Fibroblast of lung (primary cell): ENCODE data around the gene PLB1. TPM values are rescaled to one million over a fixed set of nuclear protein-coding genes. Genes with fewer than 3 reads are reported as not detected.

Source experiments
- DNase-seq, 2 donors: peaks; one replicate each; pipeline versions ENCODE4 v3.0.0 to v3.0.0-alpha.2; 2010; ENCODE audit warnings: low read depth in 2 of 2
- H2AFZ ChIP-seq: 2 replicates; pipeline ENCODE4 v1.5.1; 2012; ENCODE audit warnings: low read length, control low read depth, inconsistent platforms
- H3K27ac ChIP-seq: 2 replicates; pipeline ENCODE4 v1.5.1; 2011; ENCODE audit warnings: low read length, control low read depth; ENCODE audit not compliant: insufficient read depth
- H3K27me3 ChIP-seq: 2 replicates; pipeline ENCODE4 v1.5.1; 2011; ENCODE audit warnings: mild to moderate bottlenecking, low read length; ENCODE audit not compliant: control insufficient read depth, insufficient read depth
- H3K36me3 ChIP-seq: 2 replicates; pipeline ENCODE4 v1.5.1; 2011; ENCODE audit warnings: low read length; ENCODE audit not compliant: control insufficient read depth, insufficient read depth
- H3K4me1 ChIP-seq: 2 replicates; pipeline ENCODE4 v1.5.1; 2011; ENCODE audit warnings: low read length; ENCODE audit not compliant: control insufficient read depth, insufficient read depth; ENCODE audit errors: extremely low read depth
- H3K4me2 ChIP-seq: 2 replicates; pipeline ENCODE4 v1.5.1; 2011; ENCODE audit warnings: low read length, control low read depth; ENCODE audit not compliant: insufficient read depth; ENCODE audit errors: extremely low read depth
- H3K4me3 ChIP-seq, 4 experiments: fragments of 200-600 bp in 1 of 4; sonication (generic) in 1 of 4; replicated peaks in 1 of 4; 2 replicates each; pipeline ENCODE4 v1.5.1; 2011 to 2016; ENCODE audit warnings: low read length in 4 of 4, low read depth in 3 of 4, mild to moderate bottlenecking in 3 of 4, control low read depth in 2 of 4, inconsistent platforms in 1 of 4, mixed read lengths in 1 of 4; ENCODE audit not compliant: insufficient read depth in 1 of 4; ENCODE audit errors: control extremely low read depth in 1 of 4
- H3K79me2 ChIP-seq: 2 replicates; pipeline ENCODE4 v1.5.1; 2012; ENCODE audit warnings: mild to moderate bottlenecking, low read length, inconsistent platforms; ENCODE audit not compliant: control insufficient read depth, insufficient read depth
- H3K9ac ChIP-seq: 2 replicates; pipeline ENCODE4 v1.5.1; 2011; ENCODE audit warnings: mild to moderate bottlenecking, low read length, control low read depth; ENCODE audit not compliant: insufficient read depth
- H3K9me3 ChIP-seq: 2 replicates; pipeline ENCODE4 v1.5.1; 2012; ENCODE audit warnings: low read depth, low read length; ENCODE audit not compliant: control insufficient read depth, insufficient read depth
- H4K20me1 ChIP-seq: 2 replicates; pipeline ENCODE4 v1.5.1; 2011; ENCODE audit warnings: low read length; ENCODE audit not compliant: control insufficient read depth, insufficient read depth; ENCODE audit errors: extremely low read depth
- CTCF ChIP-seq, 2 donors: IDR thresholded peaks in 1 of 2; conservative IDR thresholded peaks in 1 of 2; 1 replicate in 1 of 2; 2 replicates in 1 of 2; pipeline ENCODE4 v1.5.1; 2011 to 2012; ENCODE audit warnings: low read length in 2 of 2, control low read depth in 1 of 2, inconsistent platforms in 1 of 2, low read depth in 1 of 2, mild to moderate bottlenecking in 1 of 2
- EZH2 ChIP-seq: IDR thresholded peaks from 2 replicates; pipeline ENCODE4 v1.5.1; 2012; ENCODE audit warnings: low read length, control low read depth, mild to moderate bottlenecking; ENCODE audit errors: missing control alignments
- polyA plus RNA-seq, 2 donors: library from polyadenylated mRNA; depleted of rRNA in 1 of 2; stranded (reverse) in 1 of 2; unstranded in 1 of 2; fragments of >200 nt; gene quantifications; 2 replicates each; pipeline ENCODE4 v1.2.1, GENCODE V29; 2011 to 2012; ENCODE audit warnings: missing spikeins in 1 of 2
- total RNA-seq: library from RNA; depleted of rRNA; stranded (reverse); fragments of >200 nt; gene quantifications from 2 replicates; pipeline ENCODE4 v1.2.1, GENCODE V29; 2014

The PLB1 gene
- total and polyA plus RNA-seq, 2 donors (not counting 1 experiment from before 2014, with no cell fraction given): 0.70 to 1.8 TPM

- no peak for TF ChIP-seq EZH2
- no peak for TF ChIP-seq CTCF (conservative IDR thresholded peaks at IDR 0.05 in 1 of 2, IDR thresholded peaks at IDR 0.05 in 1 of 2; ENCODE audit: low read depth in 1 of 2, low read length in 2 of 2)
- Histone ChIP-seq H3K4me2 (no peak overlapping the region), H4K20me1 (no peaks in the 10 kb centered on the region), H3K36me3 (no peaks in the 10 kb centered on the region), H3K27me3 (peaks cover 25% of the 10 kb centered on the region), H3K27ac (no peak overlapping the region), H3K4me1 (no peaks in the 10 kb centered on the region), H3K4me3 (no peak overlapping the region), H3K9ac (no peak overlapping the region), H3K79me2 (no peaks in the 10 kb centered on the region), H3K9me3 (no peaks in the 10 kb centered on the region), H2AFZ (no peak overlapping the region)
- no peak for DNase-seq
These were observed 16.2 kb downstream of the PLB1 start for GRCh38 chr2:28511871-28512606.

GRCh38 chr2:28512607-28512965 is 16.7 kb downstream of the PLB1 start:
- H3K4me1 ChIP-seq: no peaks in the 10 kb centered on the region
- no peak overlapping the region for H3K9ac ChIP-seq
- H3K9me3 ChIP-seq: no peaks in the 10 kb centered on the region
- H4K20me1 ChIP-seq: no peaks in the 10 kb centered on the region
- no peak overlapping the region for H3K4me2 ChIP-seq
- no peaks in the 10 kb centered on the region for H3K79me2 ChIP-seq
- no peak overlapping the region for H3K4me3 ChIP-seq
- no peaks in the 10 kb centered on the region for H3K36me3 ChIP-seq
- H3K27me3 ChIP-seq: peaks cover 28% of the 10 kb centered on the region
- no peak for DNase-seq
- no peak overlapping the region for H2AFZ ChIP-seq
- H3K27ac ChIP-seq: no peak overlapping the region
- TF ChIP-seq EZH2 (no peak), CTCF (conservative IDR thresholded peaks at IDR 0.05 in 1 of 2, IDR thresholded peaks at IDR 0.05 in 1 of 2; ENCODE audit: low read depth in 1 of 2, low read length in 2 of 2) (no peak)

- H3K27ac ChIP-seq: no peak overlapping the region
- no peaks in the 10 kb centered on the region for H3K79me2 ChIP-seq
- peaks cover 29% of the 10 kb centered on the region for H3K27me3 ChIP-seq
- no peak overlapping the region for H3K4me3 ChIP-seq
- no peak overlapping the region for H3K4me2 ChIP-seq
- H3K36me3 ChIP-seq: no peaks in the 10 kb centered on the region
- H3K9me3 ChIP-seq: no peaks in the 10 kb centered on the region
- H4K20me1 ChIP-seq: no peaks in the 10 kb centered on the region
- TF ChIP-seq CTCF (conservative IDR thresholded peaks at IDR 0.05 in 1 of 2, IDR thresholded peaks at IDR 0.05 in 1 of 2; ENCODE audit: low read depth in 1 of 2, low read length in 2 of 2) (no peak), EZH2 (no peak)
- no peaks in the 10 kb centered on the region for H3K4me1 ChIP-seq
- H3K9ac ChIP-seq: no peak overlapping the region
- no peak for DNase-seq
- no peak overlapping the region for H2AFZ ChIP-seq
These were observed 17.2 kb downstream of the PLB1 start for GRCh38 chr2:28513097-28513496.
